ENCODE results near the gene SOX5. TPM values are rescaled to one million over a fixed set of nuclear protein-coding genes. Genes with fewer than 3 reads are reported as not detected.

Gene SOX5
- total RNA-seq, 2 donors from 2014 or later, result 7.6 to 13.2 TPM

GRCh38 chr12:23576372-23576771 lies 373.1 kb downstream of the SOX5 start:
- no peak for ATAC-seq

DNA sequence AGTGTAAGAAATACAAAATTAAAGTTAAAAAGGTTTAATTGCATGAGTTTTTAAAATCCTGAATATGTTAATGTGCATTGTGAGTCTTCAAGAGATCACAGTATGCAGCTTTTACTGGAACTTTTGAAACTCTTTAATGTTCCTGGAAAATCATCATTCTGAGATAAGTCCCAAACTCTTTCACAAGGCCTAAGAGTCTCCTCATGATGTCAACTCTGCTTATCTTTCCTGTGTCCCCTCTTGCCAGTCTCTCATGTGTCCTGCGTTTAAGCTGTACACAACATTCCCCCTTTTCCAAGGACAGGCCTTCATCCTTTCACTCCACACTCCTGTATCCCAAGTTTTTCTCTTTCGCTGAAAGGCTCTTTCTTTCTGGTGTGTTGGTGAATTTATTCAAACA lies 380.1 kb downstream of the SOX5 start:
- DNase-seq, result no peak
- intact Hi-C loops (cut with DNase I), result no loop called here
- ATAC-seq, result no peak

More at GRCh38 chr12:23576372-23576771, 373.1 kb downstream of the SOX5 start:
- DNase-seq, result no peak
- intact Hi-C loops (cut with DNase I), result no loop called here

GRCh38 chr12:23566133-23566532 lies 383.3 kb downstream of the SOX5 start:
- no peak for DNase-seq
- no peak for ATAC-seq
- intact Hi-C loops (cut with DNase I), result no loop called here

- intact Hi-C loops (cut with DNase I), result no loop called here
- no peak for ATAC-seq
- DNase-seq, result no peak
Measured at GRCh38 chr12:23564451-23565152, 384.9 kb downstream of the SOX5 start.

- intact Hi-C loops (cut with DNase I), result no loop called here
- ATAC-seq (no peak), DNase-seq (no peak)
Measured at GRCh38 chr12:23561364-23562345, 387.8 kb downstream of the SOX5 start.

DNA sequence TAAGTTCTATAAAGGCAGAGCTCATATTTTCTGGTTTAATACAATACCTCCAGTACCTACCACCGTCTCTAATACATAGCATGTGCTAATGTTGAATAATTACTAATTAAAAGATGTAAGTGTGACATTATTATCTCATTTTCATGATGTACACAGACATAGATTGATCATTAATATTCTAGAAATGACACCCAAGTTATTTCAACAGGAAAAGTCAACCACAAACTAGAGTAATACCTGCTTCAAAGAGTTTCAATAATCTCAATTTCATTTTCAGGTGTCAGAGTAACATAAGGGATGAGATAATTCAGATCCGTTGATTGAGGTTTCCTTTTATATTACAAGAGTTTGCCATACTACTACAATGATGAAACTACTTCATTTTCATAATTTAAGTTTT lies 388.9 kb downstream of the SOX5 start:
- intact Hi-C loops (cut with DNase I), result no loop called here
- ATAC-seq, result no peak
- no peak for DNase-seq

- DNase-seq (no peak), ATAC-seq (no peak)
- intact Hi-C loops (cut with DNase I), result no loop called here
Measured at GRCh38 chr12:23559268-23559753, 390.2 kb downstream of the SOX5 start.

DNA sequence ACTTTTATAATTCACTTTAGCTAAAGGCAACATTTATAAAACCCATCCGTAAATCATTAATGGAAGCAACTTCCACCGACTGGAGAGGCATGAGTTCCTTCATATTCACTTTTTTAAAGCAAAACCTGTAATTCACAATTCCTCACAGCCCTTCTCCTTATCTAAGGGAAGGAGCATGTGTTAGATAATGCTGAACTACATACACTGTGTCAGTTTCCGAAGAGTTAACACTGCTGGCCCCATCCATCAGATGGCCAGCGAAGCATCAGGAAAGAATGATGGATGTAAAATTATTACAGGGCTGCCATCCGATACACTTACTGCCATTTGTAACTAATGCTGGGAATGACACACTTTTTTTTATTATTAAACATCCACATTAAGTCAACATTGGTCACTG lies 392.8 kb downstream of the SOX5 start:
- intact Hi-C loops (cut with DNase I), result no loop called here
- no peak for DNase-seq
- ATAC-seq, result no peak

- intact Hi-C loops (cut with DNase I), result no loop called here
- DNase-seq (no peak), ATAC-seq (no peak)
Measured at GRCh38 chr12:23555825-23556207, 393.7 kb downstream of the SOX5 start.

- DNase-seq, result no peak
- no peak for ATAC-seq
- intact Hi-C loops (cut with DNase I), result no loop called here
Measured at GRCh38 chr12:23555180-23555824, 394.2 kb downstream of the SOX5 start.

GRCh38 chr12:23552417-23552816 lies 397.1 kb downstream of the SOX5 start:
- intact Hi-C loops (cut with DNase I), result no loop called here

DNA sequence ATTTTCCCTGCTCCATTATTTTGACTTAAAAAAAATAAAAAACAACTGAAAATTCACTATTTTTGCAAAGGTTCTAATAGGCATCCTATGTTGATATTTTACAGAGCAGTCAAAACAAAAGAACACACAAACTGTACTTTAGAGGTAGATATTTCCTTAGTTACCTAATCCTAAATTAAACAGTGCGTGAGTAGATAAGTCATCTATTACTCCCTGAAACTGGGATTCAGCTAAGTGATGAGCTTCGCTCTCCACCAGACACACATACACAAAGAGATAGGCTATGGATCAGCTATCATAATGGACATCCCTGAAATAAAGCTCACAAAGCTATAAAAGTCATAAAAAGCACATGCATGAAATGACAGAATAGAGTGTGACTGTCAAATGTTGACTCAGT lies 398.7 kb downstream of the SOX5 start:
- DNase-seq, result no peak
- ATAC-seq, result no peak
- intact Hi-C loops (cut with DNase I), result no loop called here

More at GRCh38 chr12:23552417-23552816, 397.1 kb downstream of the SOX5 start:
- ATAC-seq (no peak), DNase-seq (no peak)

DNA sequence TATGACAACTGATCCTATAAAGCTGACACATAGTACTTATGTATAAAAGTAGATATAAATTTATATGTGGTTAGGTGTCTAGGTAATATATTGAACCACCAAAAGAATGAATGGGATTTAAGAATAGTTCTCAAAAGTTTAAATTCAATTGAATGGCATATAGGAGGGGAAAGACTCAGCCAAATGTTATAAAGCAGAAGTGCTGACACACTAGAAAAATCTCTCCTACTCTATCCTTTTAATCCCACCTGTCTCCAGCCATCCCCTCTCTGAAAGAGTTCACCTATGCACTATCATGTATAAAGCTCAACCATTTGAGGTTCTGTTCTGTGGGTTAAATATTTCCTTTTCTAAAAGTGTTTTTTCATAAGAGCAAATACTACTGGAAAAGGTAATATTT lies 400.7 kb downstream of the SOX5 start:
- DNase-seq (no peak), ATAC-seq (no peak)
- intact Hi-C loops (cut with DNase I), result no loop called here

DNA sequence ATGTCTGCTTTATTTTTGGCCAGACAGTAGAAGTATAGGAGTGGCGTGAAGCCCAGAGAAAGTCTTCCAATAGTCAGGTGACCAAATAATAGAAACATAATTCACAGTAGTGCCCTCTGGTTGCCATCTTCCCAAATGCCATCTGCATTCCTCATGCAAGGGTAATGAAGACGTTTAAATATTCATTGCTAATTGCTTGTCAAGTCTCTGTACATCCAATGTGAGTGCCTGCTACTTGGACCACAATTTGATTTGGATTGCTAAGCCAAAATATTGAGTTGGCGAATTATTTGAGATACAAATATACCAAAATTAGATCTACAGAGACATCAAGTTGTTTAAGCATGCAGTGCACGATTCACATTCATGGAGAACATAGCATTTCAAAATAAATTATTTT lies 402.7 kb downstream of the SOX5 start:
- DNase-seq (no peak), ATAC-seq (no peak)
- intact Hi-C loops (cut with DNase I), result no loop called here

GRCh38 chr12:23543767-23544166 lies 405.7 kb downstream of the SOX5 start:
- DNase-seq (no peak), ATAC-seq (no peak)
- intact Hi-C loops (cut with DNase I), result no loop called here

- DNase-seq, result no peak
- intact Hi-C loops (cut with DNase I), result no loop called here
- no peak for ATAC-seq
Measured at GRCh38 chr12:23542187-23542586, 407.3 kb downstream of the SOX5 start.

GRCh38 chr12:23540572-23540971 lies 408.9 kb downstream of the SOX5 start:
- intact Hi-C loops (cut with DNase I), result no loop called here
- no peak for DNase-seq
- ATAC-seq, result no peak

- intact Hi-C loops (cut with DNase I), result no loop called here
- no peak for DNase-seq
- no peak for ATAC-seq
Measured at GRCh38 chr12:23536293-23536692, 413.2 kb downstream of the SOX5 start.

GRCh38 chr12:23535441-23535840 lies 414.0 kb downstream of the SOX5 start:
- ATAC-seq (no peak), DNase-seq (no peak)
- intact Hi-C loops (cut with DNase I), result no loop called here

GRCh38 chr12:23534196-23534595 lies 415.3 kb downstream of the SOX5 start:
- DNase-seq (no peak), ATAC-seq (no peak)
- intact Hi-C loops (cut with DNase I), result no loop called here

Measured in left cardiac atrium (tissue), 4 donors.